Hepatocyte (in vitro differentiated cells): ENCODE results near the gene DISP2. TPM values are rescaled to one million over a fixed set of nuclear protein-coding genes. Genes with fewer than 3 reads are reported as not detected.

Experiments used
- DNase-seq: peaks from one replicate; pipeline ENCODE4 v3.0.0-alpha.2; 2016; ENCODE audit warnings: low spot score
- H2AFZ ChIP-seq: fragments of 200-600 bp; sonication (generic); 2 replicates; pipeline ENCODE4 v1.6.0; 2016; ENCODE audit warnings: antibody characterized with exemption, mild to moderate bottlenecking
- H3K27ac ChIP-seq: fragments of 200-600 bp; sonication (generic); 2 replicates; pipeline ENCODE4 v1.5.1; 2016; ENCODE audit warnings: mild to moderate bottlenecking
- H3K27me3 ChIP-seq: fragments of 200-600 bp; sonication (generic); 2 replicates; pipeline ENCODE4 v1.6.1; 2016
- H3K36me3 ChIP-seq: fragments of 200-600 bp; sonication (generic); replicated peaks from 2 replicates; pipeline ENCODE4 v1.5.1; 2016; ENCODE audit warnings: low read depth; ENCODE audit not compliant: insufficient read depth
- H3K4me1 ChIP-seq: fragments of 200-600 bp; sonication (generic); 2 replicates; pipeline ENCODE4 v1.5.1; 2016; ENCODE audit warnings: mild to moderate bottlenecking, moderate library complexity; ENCODE audit not compliant: insufficient read depth
- H3K4me2 ChIP-seq: fragments of 200-600 bp; sonication (generic); 2 replicates; pipeline ENCODE4 v1.6.0; 2016
- H3K4me3 ChIP-seq: fragments of 200-600 bp; sonication (generic); 2 replicates; pipeline ENCODE4 v1.5.1; 2016; ENCODE audit warnings: mild to moderate bottlenecking
- H3K79me2 ChIP-seq: fragments of 200-600 bp; sonication (generic); 2 replicates; pipeline ENCODE4 v1.6.0; 2017; ENCODE audit warnings: mild to moderate bottlenecking
- H3K9me2 ChIP-seq: fragments of 200-600 bp; sonication (generic); replicated peaks from 2 replicates; pipeline ENCODE4 v1.6.0; 2017; ENCODE audit warnings: mild to moderate bottlenecking; ENCODE audit not compliant: insufficient read depth
- H3K9me3 ChIP-seq: fragments of 200-600 bp; sonication (generic); 2 replicates; pipeline ENCODE4 v1.5.1; 2016; ENCODE audit warnings: low read depth, mild to moderate bottlenecking
- H4K20me1 ChIP-seq: fragments of 200-600 bp; sonication (generic); 2 replicates; pipeline ENCODE4 v1.6.0; 2016; ENCODE audit warnings: mild to moderate bottlenecking; ENCODE audit not compliant: insufficient read depth, poor library complexity, severe bottlenecking
- EZH2 ChIP-seq: fragments of 200-600 bp; sonication (generic); IDR thresholded peaks from 2 replicates; pipeline ENCODE4 v1.6.1; 2016; ENCODE audit warnings: antibody characterized with exemption, mild to moderate bottlenecking, borderline replicate concordance
- EZH2phosphoT487 ChIP-seq: fragments of 200-600 bp; sonication (generic); IDR thresholded peaks from one replicate; pipeline ENCODE4 v1.6.1; 2018; ENCODE audit warnings: antibody characterized with exemption, mild to moderate bottlenecking, low read depth, moderate library complexity; ENCODE audit not compliant: unreplicated experiment, severe bottlenecking
- WGBS: methylation state at CpG from one replicate; pipeline ENCODE4 v1.1.6; 2016; ENCODE audit warnings: low lambda C conversion rate; ENCODE audit errors: missing lambda C conversion rate; 5-methylcytosine and 5-hydroxymethylcytosine counted together
- polyA plus RNA-seq: library from polyadenylated mRNA; unstranded; fragments of >200 nt; fragmentation: Nextera tagmentation; extraction: Ambion mirVana; gene quantifications from 2 replicates; pipeline ENCODE4 v1.2.1, GENCODE V29; 2016
- total RNA-seq: library from RNA; depleted of rRNA; stranded (reverse); fragments of >200 nt; gene quantifications from 2 replicates; pipeline ENCODE4 v1.2.3, GENCODE V29; 2014
- TF ChIP-seq, protein P1 (sequence below): fragments of 200-600 bp; sonication (generic); IDR thresholded peaks from 2 replicates; pipeline ENCODE4 v1.5.1; 2016; ENCODE audit warnings: antibody characterized with exemption, mild to moderate bottlenecking; ENCODE audit not compliant: poor library complexity

The DISP2 gene
- total and polyA plus RNA-seq, 2 experiments from 2014 or later = 0.93 to 1.0 TPM

GRCh38 chr15:40338921-40339620 is 18.9 kb upstream of the DISP2 start:
- TF ChIP-seq EZH2 (no peak), EZH2phosphoT487 (no peak)
- TF ChIP-seq, protein P1, sequence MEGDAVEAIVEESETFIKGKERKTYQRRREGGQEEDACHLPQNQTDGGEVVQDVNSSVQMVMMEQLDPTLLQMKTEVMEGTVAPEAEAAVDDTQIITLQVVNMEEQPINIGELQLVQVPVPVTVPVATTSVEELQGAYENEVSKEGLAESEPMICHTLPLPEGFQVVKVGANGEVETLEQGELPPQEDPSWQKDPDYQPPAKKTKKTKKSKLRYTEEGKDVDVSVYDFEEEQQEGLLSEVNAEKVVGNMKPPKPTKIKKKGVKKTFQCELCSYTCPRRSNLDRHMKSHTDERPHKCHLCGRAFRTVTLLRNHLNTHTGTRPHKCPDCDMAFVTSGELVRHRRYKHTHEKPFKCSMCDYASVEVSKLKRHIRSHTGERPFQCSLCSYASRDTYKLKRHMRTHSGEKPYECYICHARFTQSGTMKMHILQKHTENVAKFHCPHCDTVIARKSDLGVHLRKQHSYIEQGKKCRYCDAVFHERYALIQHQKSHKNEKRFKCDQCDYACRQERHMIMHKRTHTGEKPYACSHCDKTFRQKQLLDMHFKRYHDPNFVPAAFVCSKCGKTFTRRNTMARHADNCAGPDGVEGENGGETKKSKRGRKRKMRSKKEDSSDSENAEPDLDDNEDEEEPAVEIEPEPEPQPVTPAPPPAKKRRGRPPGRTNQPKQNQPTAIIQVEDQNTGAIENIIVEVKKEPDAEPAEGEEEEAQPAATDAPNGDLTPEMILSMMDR = no peak
- H3K27ac ChIP-seq = no peak overlapping the region
- H3K9me3 ChIP-seq = no peaks in the 10 kb centered on the region
- no peaks in the 10 kb centered on the region for H3K27me3 ChIP-seq
- no peaks in the 10 kb centered on the region for H3K9me2 ChIP-seq
- no peaks in the 10 kb centered on the region for H4K20me1 ChIP-seq
- H3K4me3 ChIP-seq = no peak overlapping the region
- no peak overlapping the region for H3K4me2 ChIP-seq
- no peak overlapping the region for H2AFZ ChIP-seq
- no peak for DNase-seq
- WGBS = 83% methylated on average over 11 of the region's 11 CpGs
- H3K79me2 ChIP-seq = no peaks in the 10 kb centered on the region
- peaks cover 54% of the 10 kb centered on the region for H3K4me1 ChIP-seq
- H3K36me3 ChIP-seq = no peaks in the 10 kb centered on the region

- H3K79me2 ChIP-seq = no peaks in the 10 kb centered on the region
- H3K27me3 ChIP-seq = no peaks in the 10 kb centered on the region
- no peaks in the 10 kb centered on the region for H3K9me2 ChIP-seq
- H3K36me3 ChIP-seq = no peaks in the 10 kb centered on the region
- H3K4me3 ChIP-seq = no peak overlapping the region
- H3K27ac ChIP-seq = peak overlapping the region; percentile 96
- WGBS = 88% methylated on average over 7 of the region's 7 CpGs
- TF ChIP-seq EZH2 = no peak
- no peak for TF ChIP-seq EZH2phosphoT487
- TF ChIP-seq, protein P1 = no peak
- H2AFZ ChIP-seq = no peak overlapping the region
- no peaks in the 10 kb centered on the region for H4K20me1 ChIP-seq
- no peaks in the 10 kb centered on the region for H3K9me3 ChIP-seq
- H3K4me1 ChIP-seq = peaks cover 49% of the 10 kb centered on the region
- H3K4me2 ChIP-seq = peak overlapping the region; percentile 70
- DNase-seq = no peak
These were observed 18.4 kb upstream of the DISP2 start for GRCh38 chr15:40339621-40339945.

GRCh38 chr15:40340038-40340739 is 17.8 kb upstream of the DISP2 start:
- WGBS = 62% methylated on average over 12 of the region's 14 CpGs
- TF ChIP-seq, protein P1 = no peak
- TF ChIP-seq EZH2phosphoT487 (no peak), EZH2 (no peak)
- H3K27ac ChIP-seq = peak overlapping the region; percentile 96
- peak overlapping the region; percentile 70 for H3K4me2 ChIP-seq
- peaks cover 47% of the 10 kb centered on the region for H3K4me1 ChIP-seq
- H3K79me2 ChIP-seq = no peaks in the 10 kb centered on the region
- no peaks in the 10 kb centered on the region for H3K9me2 ChIP-seq
- H2AFZ ChIP-seq = peak overlapping the region; percentile 21
- no peaks in the 10 kb centered on the region for H3K9me3 ChIP-seq
- no peak overlapping the region for H3K4me3 ChIP-seq
- no peaks in the 10 kb centered on the region for H3K36me3 ChIP-seq
- H4K20me1 ChIP-seq = no peaks in the 10 kb centered on the region
- H3K27me3 ChIP-seq = no peaks in the 10 kb centered on the region
- DNase-seq = peak; percentile 65
